Tibial nerve (tissue), 4 donors: Measurements from ENCODE around the gene ADPRM.

Source experiments
- EP300 ChIP-seq, 2 donors: sonication (generic); formaldehyde crosslinking; IDR thresholded peaks; one replicate each; pipeline ENCODE4 v1.6.1; 2017; ENCODE audit warnings: antibody characterized with exemption in 2 of 2, mild to moderate bottlenecking in 1 of 2
- POLR2A ChIP-seq, 2 donors: fragments of 450-650 bp; IDR thresholded peaks; one replicate each; pipeline ENCODE4 v1.6.1; 2017; ENCODE audit warnings: antibody characterized with exemption in 2 of 2, mild to moderate bottlenecking in 2 of 2, moderate library complexity in 2 of 2
- TF ChIP-seq, protein P1 (sequence below), 5 experiments: fragments of 200-600 bp in 3 of 5; fragments of 450-650 bp in 2 of 5; sonication (generic) in 3 of 5; IDR thresholded peaks; one replicate each; pipeline ENCODE4 v1.5.1; 2016 to 2019; ENCODE audit warnings: antibody characterized with exemption in 5 of 5, mild to moderate bottlenecking in 3 of 5, moderate library complexity in 2 of 5

DNA sequence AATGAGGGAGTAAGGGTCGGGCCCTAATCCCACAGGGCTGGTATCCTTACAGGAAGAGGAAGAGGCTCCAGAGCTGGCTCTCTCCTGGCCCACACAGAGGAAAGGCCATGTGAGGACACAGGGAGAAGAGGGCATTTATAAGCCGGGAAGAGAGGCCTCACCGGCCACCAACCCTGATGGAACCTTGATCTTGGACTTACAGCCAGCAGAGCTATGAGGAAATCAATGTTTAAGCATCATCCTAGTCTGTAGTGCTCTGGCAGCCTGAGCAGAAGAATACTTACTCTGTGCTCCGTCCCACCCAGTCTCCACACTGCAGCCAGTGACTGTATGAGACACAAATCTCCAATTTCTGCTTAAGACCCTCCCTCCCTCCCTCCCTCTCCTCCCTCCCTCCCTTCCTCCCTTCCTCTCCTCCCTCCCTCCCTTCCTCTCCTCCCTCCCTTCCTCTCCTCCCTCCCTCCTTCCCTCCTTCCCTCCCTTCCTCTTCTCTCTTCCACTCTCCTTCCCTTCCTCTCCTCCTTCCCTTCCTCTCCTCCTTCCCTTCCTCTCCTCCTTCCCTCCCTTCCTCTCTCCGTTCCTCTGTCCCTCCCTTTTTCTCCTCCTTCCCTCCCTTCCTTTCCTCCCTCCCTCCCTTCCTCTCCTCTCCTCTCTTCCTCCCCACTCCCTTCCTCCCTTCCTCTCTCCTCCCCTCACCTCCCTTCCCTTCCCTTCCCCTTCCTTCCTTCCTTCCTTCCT lies 41.3 kb downstream of the ADPRM start:
- TF ChIP-seq, protein P1, sequence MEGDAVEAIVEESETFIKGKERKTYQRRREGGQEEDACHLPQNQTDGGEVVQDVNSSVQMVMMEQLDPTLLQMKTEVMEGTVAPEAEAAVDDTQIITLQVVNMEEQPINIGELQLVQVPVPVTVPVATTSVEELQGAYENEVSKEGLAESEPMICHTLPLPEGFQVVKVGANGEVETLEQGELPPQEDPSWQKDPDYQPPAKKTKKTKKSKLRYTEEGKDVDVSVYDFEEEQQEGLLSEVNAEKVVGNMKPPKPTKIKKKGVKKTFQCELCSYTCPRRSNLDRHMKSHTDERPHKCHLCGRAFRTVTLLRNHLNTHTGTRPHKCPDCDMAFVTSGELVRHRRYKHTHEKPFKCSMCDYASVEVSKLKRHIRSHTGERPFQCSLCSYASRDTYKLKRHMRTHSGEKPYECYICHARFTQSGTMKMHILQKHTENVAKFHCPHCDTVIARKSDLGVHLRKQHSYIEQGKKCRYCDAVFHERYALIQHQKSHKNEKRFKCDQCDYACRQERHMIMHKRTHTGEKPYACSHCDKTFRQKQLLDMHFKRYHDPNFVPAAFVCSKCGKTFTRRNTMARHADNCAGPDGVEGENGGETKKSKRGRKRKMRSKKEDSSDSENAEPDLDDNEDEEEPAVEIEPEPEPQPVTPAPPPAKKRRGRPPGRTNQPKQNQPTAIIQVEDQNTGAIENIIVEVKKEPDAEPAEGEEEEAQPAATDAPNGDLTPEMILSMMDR (IDR thresholded peaks at IDR 0.05) = no peak
- TF ChIP-seq POLR2A (IDR thresholded peaks at IDR 0.05) (no peak), EP300 (IDR thresholded peaks at IDR 0.05) (no peak)
